ENCODE results near the gene GPR26. TPM values are rescaled to one million over a fixed set of nuclear protein-coding genes. Genes with fewer than 3 reads are reported as not detected.

GPR26 gene
- total RNA-seq, 2 donors from 2014 or later: not detected

DNA sequence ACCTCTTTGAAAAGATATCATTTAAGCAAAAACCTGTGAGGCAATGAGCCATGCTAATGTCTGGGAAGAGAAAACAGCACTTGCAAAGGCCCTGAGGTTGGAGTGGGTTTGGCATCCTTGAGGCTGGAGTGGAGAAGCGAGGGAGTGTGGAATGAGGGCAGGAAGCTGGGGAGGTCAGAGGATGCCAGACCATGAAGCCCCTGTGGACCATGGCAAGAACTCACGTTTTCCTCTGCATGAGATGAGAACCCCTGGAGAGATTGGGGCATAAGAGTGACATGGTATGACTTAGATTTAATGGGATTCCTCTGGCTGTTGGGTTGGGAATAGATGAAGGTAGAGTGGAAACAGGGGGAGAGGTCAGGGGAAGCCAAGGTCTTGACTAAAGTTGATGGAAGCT is 49.4 kb downstream of the GPR26 start:
- H3K36me3 ChIP-seq (ENCODE audit: control insufficient read depth, insufficient read depth, low read length): no peaks in the 10 kb centered on the region
- H3K27me3 Mint-ChIP-seq (ENCODE audit: insufficient read depth): peaks cover 17% of the 10 kb centered on the region
- no peaks in the 10 kb centered on the region for H3K36me3 Mint-ChIP-seq (ENCODE audit: low read depth)
- H3K4me3 ChIP-seq (ENCODE audit: low read length): no peak overlapping the region
- no peak overlapping the region for H3K27ac ChIP-seq (ENCODE audit: low read depth, low read length)
- H3K4me3 Mint-ChIP-seq: no peak overlapping the region
- TF ChIP-seq, protein P1, sequence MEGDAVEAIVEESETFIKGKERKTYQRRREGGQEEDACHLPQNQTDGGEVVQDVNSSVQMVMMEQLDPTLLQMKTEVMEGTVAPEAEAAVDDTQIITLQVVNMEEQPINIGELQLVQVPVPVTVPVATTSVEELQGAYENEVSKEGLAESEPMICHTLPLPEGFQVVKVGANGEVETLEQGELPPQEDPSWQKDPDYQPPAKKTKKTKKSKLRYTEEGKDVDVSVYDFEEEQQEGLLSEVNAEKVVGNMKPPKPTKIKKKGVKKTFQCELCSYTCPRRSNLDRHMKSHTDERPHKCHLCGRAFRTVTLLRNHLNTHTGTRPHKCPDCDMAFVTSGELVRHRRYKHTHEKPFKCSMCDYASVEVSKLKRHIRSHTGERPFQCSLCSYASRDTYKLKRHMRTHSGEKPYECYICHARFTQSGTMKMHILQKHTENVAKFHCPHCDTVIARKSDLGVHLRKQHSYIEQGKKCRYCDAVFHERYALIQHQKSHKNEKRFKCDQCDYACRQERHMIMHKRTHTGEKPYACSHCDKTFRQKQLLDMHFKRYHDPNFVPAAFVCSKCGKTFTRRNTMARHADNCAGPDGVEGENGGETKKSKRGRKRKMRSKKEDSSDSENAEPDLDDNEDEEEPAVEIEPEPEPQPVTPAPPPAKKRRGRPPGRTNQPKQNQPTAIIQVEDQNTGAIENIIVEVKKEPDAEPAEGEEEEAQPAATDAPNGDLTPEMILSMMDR (conservative IDR thresholded peaks at IDR 0.05): no peak
- H3K4me1 Mint-ChIP-seq: no peaks in the 10 kb centered on the region
- no peak for DNase-seq
- H3K27ac Mint-ChIP-seq: no peak overlapping the region
- H3K4me1 ChIP-seq (ENCODE audit: control insufficient read depth, insufficient read depth, low read length): no peaks in the 10 kb centered on the region
- H3K9me3 Mint-ChIP-seq: peaks cover 12% of the 10 kb centered on the region
- no peaks in the 10 kb centered on the region for H3K27me3 ChIP-seq (ENCODE audit: control insufficient read depth, insufficient read depth, low read length, poor library complexity, severe bottlenecking)
- H3K9ac ChIP-seq (ENCODE audit: extremely low read depth, low read length, poor library complexity, severe bottlenecking): no peak overlapping the region
- no peaks in the 10 kb centered on the region for H3K9me3 ChIP-seq (ENCODE audit: control insufficient read depth, low read length)
- 87 to 100% methylated on average over 2 of the region's 2 CpGs for WGBS, 2 experiments (ENCODE audit: insufficient coverage in 1 of 2, insufficient read length in 1 of 2)

DNA sequence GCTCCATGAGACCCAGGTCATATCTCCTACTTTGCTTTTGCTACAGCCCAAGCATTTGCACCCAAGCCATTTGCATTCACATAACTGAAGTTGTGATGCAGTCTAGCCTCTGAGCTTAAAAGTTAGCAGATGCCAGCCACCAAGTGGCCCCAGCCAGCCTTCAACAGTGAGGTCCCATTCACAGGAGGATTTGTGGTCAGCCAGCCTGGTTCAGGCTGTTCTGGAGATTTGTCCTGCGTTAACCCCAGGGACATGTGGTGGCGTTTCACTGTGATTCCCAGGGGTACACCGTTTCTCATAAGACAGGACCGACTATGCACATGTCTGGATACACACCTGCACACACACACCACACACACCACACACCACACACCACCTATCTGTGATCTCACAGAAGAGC is 51.2 kb downstream of the GPR26 start:
- no peak for DNase-seq
- Histone ChIP-seq H3K9ac (ENCODE audit: extremely low read depth, low read length, poor library complexity, severe bottlenecking) (no peak overlapping the region), H3K27me3 (ENCODE audit: control insufficient read depth, insufficient read depth, low read length, poor library complexity, severe bottlenecking) (no peaks in the 10 kb centered on the region), H3K36me3 (ENCODE audit: control insufficient read depth, insufficient read depth, low read length) (no peaks in the 10 kb centered on the region), H3K27ac (ENCODE audit: low read depth, low read length) (no peak overlapping the region), H3K9me3 (ENCODE audit: control insufficient read depth, low read length) (no peaks in the 10 kb centered on the region), H3K4me1 (ENCODE audit: control insufficient read depth, insufficient read depth, low read length) (no peaks in the 10 kb centered on the region), H3K4me3 (ENCODE audit: low read length) (no peak overlapping the region)
- H3K4me1 Mint-ChIP-seq: no peaks in the 10 kb centered on the region
- WGBS, 2 experiments (ENCODE audit: insufficient coverage in 1 of 2, insufficient read length in 1 of 2): 94 to 100% methylated on average over 1 to 4 of the region's 4 CpGs
- peaks cover 20% of the 10 kb centered on the region for H3K27me3 Mint-ChIP-seq (ENCODE audit: insufficient read depth)
- H3K9me3 Mint-ChIP-seq: peaks cover 12% of the 10 kb centered on the region
- H3K27ac Mint-ChIP-seq: no peak overlapping the region
- H3K4me3 Mint-ChIP-seq: no peak overlapping the region
- H3K36me3 Mint-ChIP-seq (ENCODE audit: low read depth): no peaks in the 10 kb centered on the region
- TF ChIP-seq, protein P1 (conservative IDR thresholded peaks at IDR 0.05): no peak

DNA sequence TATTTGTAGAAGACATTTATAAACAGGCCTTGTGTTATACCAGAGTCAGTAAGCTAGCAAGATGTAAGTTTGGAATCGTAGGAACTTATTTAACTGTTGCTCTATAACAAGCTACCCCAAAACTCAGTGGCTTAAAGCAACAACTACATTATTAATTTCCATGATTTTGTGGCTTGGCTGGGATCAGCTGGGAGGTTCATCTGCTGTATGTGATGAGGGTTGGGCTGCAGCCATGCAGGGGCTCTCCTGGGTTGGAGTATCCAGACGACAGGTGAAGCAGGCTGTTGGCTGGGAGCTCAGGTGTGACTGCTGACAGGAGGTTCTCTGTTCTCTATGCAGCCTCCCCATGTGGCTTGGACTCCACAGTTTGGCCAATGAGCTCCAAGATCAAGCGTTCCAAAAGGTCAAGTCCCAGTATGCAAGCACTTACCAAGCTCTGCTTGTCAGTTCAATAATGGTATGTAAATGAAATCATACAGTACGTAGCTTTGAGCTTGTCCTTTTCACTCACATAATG is 52.4 kb downstream of the GPR26 start:
- H3K36me3 ChIP-seq (ENCODE audit: control insufficient read depth, insufficient read depth, low read length): no peaks in the 10 kb centered on the region
- peaks cover 9% of the 10 kb centered on the region for H3K9me3 Mint-ChIP-seq

More for the DNA sequence above, 52.4 kb downstream of the GPR26 start:
- Mint-ChIP-seq H3K4me3 (no peak overlapping the region), H3K27me3 (ENCODE audit: insufficient read depth) (peaks cover 13% of the 10 kb centered on the region), H3K36me3 (ENCODE audit: low read depth) (no peaks in the 10 kb centered on the region), H3K27ac (no peak overlapping the region), H3K4me1 (no peaks in the 10 kb centered on the region)
- DNase-seq: no peak
- no peaks in the 10 kb centered on the region for H3K4me1 ChIP-seq (ENCODE audit: control insufficient read depth, insufficient read depth, low read length)
- H3K27me3 ChIP-seq (ENCODE audit: control insufficient read depth, insufficient read depth, low read length, poor library complexity, severe bottlenecking): no peaks in the 10 kb centered on the region
- H3K9me3 ChIP-seq (ENCODE audit: control insufficient read depth, low read length): no peaks in the 10 kb centered on the region
- WGBS, 2 experiments (ENCODE audit: insufficient coverage in 1 of 2, insufficient read length in 1 of 2): 95 to 100% methylated on average over 1 to 4 of the region's 4 CpGs
- H3K27ac ChIP-seq (ENCODE audit: low read depth, low read length): no peak overlapping the region
- no peak overlapping the region for H3K9ac ChIP-seq (ENCODE audit: extremely low read depth, low read length, poor library complexity, severe bottlenecking)
- no peak overlapping the region for H3K4me3 ChIP-seq (ENCODE audit: low read length)
- TF ChIP-seq, protein P1 (conservative IDR thresholded peaks at IDR 0.05): no peak

Data from endodermal cell (in vitro differentiated cells).